WTC11 (cell line): Measurements from ENCODE around the gene PCNX4. TPM values are rescaled to one million over a fixed set of nuclear protein-coding genes. Genes with fewer than 3 reads are reported as not detected.

Experiments used
- ATAC-seq: fragments of 200-7000 bp; cut with Tn5 transposase; 2 replicates; pipeline ENCODE4 v1.10.0; 2021; ENCODE audit warnings: mild to moderate bottlenecking, moderate library complexity
- CTCF ChIA-PET: fragments of 300-600 bp; sonication (Branson Sonifier 250); formaldehyde crosslinking; loops from one replicate; lab custom pipeline; 2021; ENCODE audit warnings: antibody characterized with exemption; lab: Charles Lee
- POLR2A ChIA-PET: fragments of 350-600 bp; sonication (Branson Sonifier 250); formaldehyde crosslinking; loops from one replicate; lab custom pipeline; 2021; ENCODE audit warnings: antibody characterized with exemption; lab: Charles Lee
- DNase-seq: peaks from one replicate; pipeline ENCODE4 v3.0.0; 2021; ENCODE audit warnings: low spot score
- H3K27ac Mint-ChIP-seq: 2 replicates; pipeline ENCODE4 v1.8.0; 2021; ENCODE audit warnings: mixed read lengths
- H3K27me3 Mint-ChIP-seq: 2 replicates; pipeline ENCODE4 v1.8.0; 2021; ENCODE audit warnings: low read depth, mild to moderate bottlenecking, moderate library complexity, mixed read lengths
- H3K36me3 Mint-ChIP-seq: 2 replicates; pipeline ENCODE4 v1.8.0; 2021; ENCODE audit warnings: mixed read lengths
- H3K4me1 Mint-ChIP-seq: 2 replicates; pipeline ENCODE4 v1.8.0; 2022; ENCODE audit warnings: mixed read lengths
- H3K4me3 Mint-ChIP-seq: 2 replicates; pipeline ENCODE4 v1.8.0; 2021; ENCODE audit warnings: mild to moderate bottlenecking, moderate library complexity, mixed read lengths
- H3K9me3 Mint-ChIP-seq: 2 replicates; pipeline ENCODE4 v1.8.0; 2021; ENCODE audit warnings: mixed read lengths
- CREM ChIP-seq: sonication (generic); formaldehyde crosslinking; IDR thresholded peaks from 2 replicates; pipeline ENCODE4 v1.8.1; 2022; ENCODE audit warnings: mild to moderate bottlenecking, missing genetic modification reagents, moderate library complexity
- ETV6 ChIP-seq: sonication (generic); formaldehyde crosslinking; IDR thresholded peaks from 2 replicates; pipeline ENCODE4 v1.8.1; 2022; ENCODE audit warnings: mild to moderate bottlenecking, missing genetic modification reagents
- FOXP1 ChIP-seq: sonication (generic); formaldehyde crosslinking; IDR thresholded peaks from 2 replicates; pipeline ENCODE4 v1.8.0; 2022; ENCODE audit warnings: missing genetic modification reagents, mild to moderate bottlenecking, moderate library complexity, borderline replicate concordance
- GRHL2 ChIP-seq: fragments of 250-450 bp; sonication (Bioruptor Pico); IDR thresholded peaks from 2 replicates; pipeline ENCODE4 v1.8.0; 2022; ENCODE audit warnings: mild to moderate bottlenecking, moderate library complexity; ENCODE audit not compliant: insufficient replicate concordance, severe bottlenecking
- MLX ChIP-seq: sonication (generic); formaldehyde crosslinking; IDR thresholded peaks from 2 replicates; pipeline ENCODE4 v1.8.1; 2023; ENCODE audit warnings: mild to moderate bottlenecking, missing genetic modification reagents, moderate library complexity
- PRDM15 ChIP-seq: sonication (generic); formaldehyde crosslinking; IDR thresholded peaks from 2 replicates; pipeline ENCODE4 v1.8.0; 2022; ENCODE audit warnings: missing genetic modification reagents
- PRRX2 ChIP-seq: fragments of 250-450 bp; sonication (Bioruptor Pico); IDR thresholded peaks from 2 replicates; pipeline ENCODE4 v1.8.0; 2021; ENCODE audit warnings: mild to moderate bottlenecking
- SMAD3 ChIP-seq: sonication (generic); formaldehyde crosslinking; IDR thresholded peaks from 2 replicates; pipeline ENCODE4 v1.8.0; 2022; ENCODE audit warnings: missing genetic modification reagents, mild to moderate bottlenecking, borderline replicate concordance
- SP1 ChIP-seq: sonication (generic); formaldehyde crosslinking; conservative IDR thresholded peaks from 2 replicates; pipeline ENCODE4 v1.8.1; 2022; ENCODE audit warnings: missing genetic modification reagents
- ZNF121 ChIP-seq: sonication (generic); formaldehyde crosslinking; IDR thresholded peaks from 2 replicates; pipeline ENCODE4 v1.8.0; 2023; ENCODE audit warnings: missing genetic modification reagents
- ZNF232 ChIP-seq: sonication (generic); formaldehyde crosslinking; IDR thresholded peaks from 2 replicates; pipeline ENCODE4 v1.8.0; 2022; ENCODE audit warnings: mild to moderate bottlenecking, missing genetic modification reagents
- ZNF263 ChIP-seq: sonication (generic); formaldehyde crosslinking; IDR thresholded peaks from 2 replicates; pipeline ENCODE4 v1.8.1; 2022; ENCODE audit warnings: low read depth, mild to moderate bottlenecking, moderate library complexity, missing genetic modification reagents
- ZNF416 ChIP-seq: fragments of 250-450 bp; sonication (Bioruptor Pico); IDR thresholded peaks from 2 replicates; pipeline ENCODE4 v1.9.0; 2021; ENCODE audit warnings: mild to moderate bottlenecking, inconsistent platforms
- total RNA-seq: library from RNA; stranded (reverse); gene quantifications from 3 replicates; pipeline ENCODE4 v1.2.3, GENCODE V29; 2021
- TF ChIP-seq, protein P1 (sequence below): sonication (generic); formaldehyde crosslinking; IDR thresholded peaks from 2 replicates; pipeline ENCODE4 v1.8.1; 2023; ENCODE audit warnings: mild to moderate bottlenecking, missing genetic modification reagents
- TF ChIP-seq, protein P2 (sequence below): sonication (generic); formaldehyde crosslinking; IDR thresholded peaks from 2 replicates; pipeline ENCODE4 v1.8.0; 2023; ENCODE audit warnings: missing genetic modification reagents
- TF ChIP-seq, protein P3 (sequence below): sonication (generic); formaldehyde crosslinking; IDR thresholded peaks from 2 replicates; pipeline ENCODE4 v1.8.1; 2022; ENCODE audit warnings: low read depth, mild to moderate bottlenecking, moderate library complexity, missing genetic modification reagents, borderline replicate concordance
- TF ChIP-seq, protein P4 (sequence below): sonication (generic); formaldehyde crosslinking; IDR thresholded peaks from 2 replicates; pipeline ENCODE4 v1.8.1; 2022; ENCODE audit warnings: mild to moderate bottlenecking, missing genetic modification reagents, moderate library complexity, borderline replicate concordance

The PCNX4 gene
- total RNA-seq, 1 experiment from 2014 or later: 31.7 TPM

DNA sequence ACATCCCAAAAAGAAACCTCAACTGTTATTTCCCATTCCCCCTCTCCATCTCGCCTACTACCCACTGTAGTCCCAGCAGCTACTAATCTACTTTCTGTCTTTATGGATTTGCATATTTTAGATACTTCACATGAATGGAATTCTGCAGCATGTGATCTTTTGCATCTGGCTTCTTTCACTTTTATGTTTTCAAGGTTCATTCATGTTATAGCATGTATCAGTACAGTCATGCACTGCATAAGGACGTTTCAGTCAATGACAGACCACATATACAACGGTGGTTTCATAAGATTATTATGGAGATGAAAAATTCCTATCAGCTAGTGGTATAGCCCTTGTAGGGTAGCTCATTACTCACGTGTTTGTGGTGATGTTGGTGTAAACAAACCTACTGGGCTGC lies 24.5 kb downstream of the PCNX4 start:
- Mint-ChIP-seq H3K4me1 (no peaks in the 10 kb centered on the region), H3K27ac (no peak overlapping the region)
- ChIA-PET CTCF (no interaction called here), POLR2A (no interaction called here)
- TF ChIP-seq, protein P1, sequence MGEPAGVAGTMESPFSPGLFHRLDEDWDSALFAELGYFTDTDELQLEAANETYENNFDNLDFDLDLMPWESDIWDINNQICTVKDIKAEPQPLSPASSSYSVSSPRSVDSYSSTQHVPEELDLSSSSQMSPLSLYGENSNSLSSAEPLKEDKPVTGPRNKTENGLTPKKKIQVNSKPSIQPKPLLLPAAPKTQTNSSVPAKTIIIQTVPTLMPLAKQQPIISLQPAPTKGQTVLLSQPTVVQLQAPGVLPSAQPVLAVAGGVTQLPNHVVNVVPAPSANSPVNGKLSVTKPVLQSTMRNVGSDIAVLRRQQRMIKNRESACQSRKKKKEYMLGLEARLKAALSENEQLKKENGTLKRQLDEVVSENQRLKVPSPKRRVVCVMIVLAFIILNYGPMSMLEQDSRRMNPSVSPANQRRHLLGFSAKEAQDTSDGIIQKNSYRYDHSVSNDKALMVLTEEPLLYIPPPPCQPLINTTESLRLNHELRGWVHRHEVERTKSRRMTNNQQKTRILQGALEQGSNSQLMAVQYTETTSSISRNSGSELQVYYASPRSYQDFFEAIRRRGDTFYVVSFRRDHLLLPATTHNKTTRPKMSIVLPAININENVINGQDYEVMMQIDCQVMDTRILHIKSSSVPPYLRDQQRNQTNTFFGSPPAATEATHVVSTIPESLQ (CRISPR knock-in tag): no peak
- TF ChIP-seq CREM: no peak
- TF ChIP-seq ETV6 (CRISPR knock-in tag): no peak
- no peak for TF ChIP-seq ZNF263 (CRISPR knock-in tag)
- TF ChIP-seq GRHL2 (CRISPR knock-in tag): no peak
- TF ChIP-seq, protein P2, sequence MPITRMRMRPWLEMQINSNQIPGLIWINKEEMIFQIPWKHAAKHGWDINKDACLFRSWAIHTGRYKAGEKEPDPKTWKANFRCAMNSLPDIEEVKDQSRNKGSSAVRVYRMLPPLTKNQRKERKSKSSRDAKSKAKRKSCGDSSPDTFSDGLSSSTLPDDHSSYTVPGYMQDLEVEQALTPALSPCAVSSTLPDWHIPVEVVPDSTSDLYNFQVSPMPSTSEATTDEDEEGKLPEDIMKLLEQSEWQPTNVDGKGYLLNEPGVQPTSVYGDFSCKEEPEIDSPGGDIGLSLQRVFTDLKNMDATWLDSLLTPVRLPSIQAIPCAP (CRISPR knock-in tag): no peak
- no peak for TF ChIP-seq ZNF121 (CRISPR knock-in tag)
- no peak for TF ChIP-seq FOXP1 (CRISPR knock-in tag)
- TF ChIP-seq SMAD3 (CRISPR knock-in tag): no peak
- TF ChIP-seq SP1 (CRISPR knock-in tag): no peak
- TF ChIP-seq ZNF232 (CRISPR knock-in tag): no peak
- TF ChIP-seq MLX (CRISPR knock-in tag): no peak
- no peak for TF ChIP-seq ZNF416 (CRISPR knock-in tag)
- TF ChIP-seq PRDM15 (CRISPR knock-in tag): no peak
- TF ChIP-seq, protein P3, sequence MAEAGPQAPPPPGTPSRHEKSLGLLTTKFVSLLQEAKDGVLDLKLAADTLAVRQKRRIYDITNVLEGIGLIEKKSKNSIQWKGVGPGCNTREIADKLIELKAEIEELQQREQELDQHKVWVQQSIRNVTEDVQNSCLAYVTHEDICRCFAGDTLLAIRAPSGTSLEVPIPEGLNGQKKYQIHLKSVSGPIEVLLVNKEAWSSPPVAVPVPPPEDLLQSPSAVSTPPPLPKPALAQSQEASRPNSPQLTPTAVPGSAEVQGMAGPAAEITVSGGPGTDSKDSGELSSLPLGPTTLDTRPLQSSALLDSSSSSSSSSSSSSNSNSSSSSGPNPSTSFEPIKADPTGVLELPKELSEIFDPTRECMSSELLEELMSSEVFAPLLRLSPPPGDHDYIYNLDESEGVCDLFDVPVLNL: no peak
- TF ChIP-seq, all 79 proteins: peak for 0
- no peak for DNase-seq
- H3K4me3 Mint-ChIP-seq: no peak overlapping the region
- no peaks in the 10 kb centered on the region for H3K27me3 Mint-ChIP-seq
- peaks cover 20% of the 10 kb centered on the region for H3K36me3 Mint-ChIP-seq
- no peak for ATAC-seq
- H3K9me3 Mint-ChIP-seq: no peaks in the 10 kb centered on the region

DNA sequence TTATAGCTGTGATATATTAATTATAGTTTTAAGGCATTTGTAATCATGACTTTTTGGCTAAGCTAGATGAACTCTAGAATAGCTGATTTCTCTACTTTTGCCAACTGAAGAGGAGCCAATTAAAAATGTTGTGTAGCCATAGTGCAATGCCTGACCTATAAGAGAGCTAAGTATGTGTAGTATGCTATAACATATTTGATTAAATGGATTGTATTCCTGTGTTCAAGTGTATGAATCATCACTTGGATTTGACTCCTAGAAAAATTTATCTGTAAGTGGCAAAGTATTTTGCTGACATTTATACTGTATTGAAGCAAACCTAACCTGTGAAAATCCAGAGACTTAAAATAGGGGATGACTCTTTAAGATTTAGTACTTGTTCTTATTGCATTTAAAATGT lies 34.2 kb downstream of the PCNX4 start:
- DNase-seq (no peak), ATAC-seq (no peak)
- Mint-ChIP-seq H3K27ac (no peak overlapping the region), H3K4me1 (no peaks in the 10 kb centered on the region), H3K9me3 (no peaks in the 10 kb centered on the region), H3K36me3 (peaks cover 47% of the 10 kb centered on the region), H3K27me3 (no peaks in the 10 kb centered on the region), H3K4me3 (no peak overlapping the region)
- POLR2A ChIA-PET: no interaction called here
- CTCF ChIA-PET: no interaction called here
- no peak for TF ChIP-seq PRRX2 (CRISPR knock-in tag)
- TF ChIP-seq, protein P4, sequence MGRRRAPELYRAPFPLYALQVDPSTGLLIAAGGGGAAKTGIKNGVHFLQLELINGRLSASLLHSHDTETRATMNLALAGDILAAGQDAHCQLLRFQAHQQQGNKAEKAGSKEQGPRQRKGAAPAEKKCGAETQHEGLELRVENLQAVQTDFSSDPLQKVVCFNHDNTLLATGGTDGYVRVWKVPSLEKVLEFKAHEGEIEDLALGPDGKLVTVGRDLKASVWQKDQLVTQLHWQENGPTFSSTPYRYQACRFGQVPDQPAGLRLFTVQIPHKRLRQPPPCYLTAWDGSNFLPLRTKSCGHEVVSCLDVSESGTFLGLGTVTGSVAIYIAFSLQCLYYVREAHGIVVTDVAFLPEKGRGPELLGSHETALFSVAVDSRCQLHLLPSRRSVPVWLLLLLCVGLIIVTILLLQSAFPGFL: no peak
